Mesothelial cell of epicardium (in vitro differentiated cells): Measurements from ENCODE around the gene WIZ. TPM values are rescaled to one million over a fixed set of nuclear protein-coding genes. Genes with fewer than 3 reads are reported as not detected.

ENCODE experiments used
- DNase-seq, 2 experiments: peaks; one replicate each; pipeline ENCODE4 v3.0.0; 2021; ENCODE audit warnings: low spot score in 2 of 2; ENCODE audit not compliant: unreplicated experiment in 2 of 2
- H3K27ac Mint-ChIP-seq: 2 replicates; pipeline ENCODE4 v1.8.0; 2021; ENCODE audit warnings: mixed read lengths
- H3K27me3 Mint-ChIP-seq: 2 replicates; pipeline ENCODE4 v1.8.0; 2021; ENCODE audit warnings: low read depth, mixed read lengths
- H3K36me3 Mint-ChIP-seq: 2 replicates; pipeline ENCODE4 v1.8.0; 2021; ENCODE audit warnings: mixed read lengths
- H3K4me1 Mint-ChIP-seq: 2 replicates; pipeline ENCODE4 v1.8.0; 2021; ENCODE audit warnings: mixed read lengths
- H3K4me3 Mint-ChIP-seq: 2 replicates; pipeline ENCODE4 v1.8.0; 2021; ENCODE audit warnings: mild to moderate bottlenecking, moderate library complexity, mixed read lengths
- H3K9me3 Mint-ChIP-seq: 2 replicates; pipeline ENCODE4 v1.8.0; 2021; ENCODE audit warnings: mixed read lengths
- total RNA-seq: library from RNA; stranded (reverse); gene quantifications from 3 replicates; pipeline ENCODE4 v1.2.1, GENCODE V29; 2021
- TF ChIP-seq, protein P1 (sequence below): fragments of 200-600 bp; sonication (generic); IDR thresholded peaks from one replicate; pipeline ENCODE4 v1.5.0; 2021; ENCODE audit warnings: antibody characterized with exemption; ENCODE audit not compliant: unreplicated experiment

WIZ gene
- total RNA-seq, 1 donor from 2014 or later = 57.5 TPM

DNA sequence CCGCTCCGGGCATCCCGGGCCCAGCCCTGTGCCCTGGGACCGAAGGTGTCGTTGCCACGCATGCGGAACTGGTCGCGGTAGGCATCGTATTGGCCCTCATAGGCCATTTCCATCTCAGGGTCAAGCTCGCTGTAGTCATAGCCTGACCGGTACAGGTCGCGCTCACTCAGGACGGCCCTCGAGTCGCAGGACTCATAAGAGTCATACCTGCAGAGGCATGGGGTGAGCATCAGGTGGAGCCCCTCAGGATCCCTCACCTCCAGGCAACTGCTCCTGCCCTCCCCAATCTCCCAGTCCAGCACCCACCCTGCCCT lies 48.4 kb downstream of the WIZ start:
- Mint-ChIP-seq H3K4me3 (no peak overlapping the region), H3K9me3 (no peaks in the 10 kb centered on the region), H3K4me1 (no peaks in the 10 kb centered on the region), H3K27me3 (no peaks in the 10 kb centered on the region), H3K36me3 (peaks cover 23% of the 10 kb centered on the region), H3K27ac (no peak overlapping the region)
- no peak for DNase-seq
- TF ChIP-seq, protein P1, sequence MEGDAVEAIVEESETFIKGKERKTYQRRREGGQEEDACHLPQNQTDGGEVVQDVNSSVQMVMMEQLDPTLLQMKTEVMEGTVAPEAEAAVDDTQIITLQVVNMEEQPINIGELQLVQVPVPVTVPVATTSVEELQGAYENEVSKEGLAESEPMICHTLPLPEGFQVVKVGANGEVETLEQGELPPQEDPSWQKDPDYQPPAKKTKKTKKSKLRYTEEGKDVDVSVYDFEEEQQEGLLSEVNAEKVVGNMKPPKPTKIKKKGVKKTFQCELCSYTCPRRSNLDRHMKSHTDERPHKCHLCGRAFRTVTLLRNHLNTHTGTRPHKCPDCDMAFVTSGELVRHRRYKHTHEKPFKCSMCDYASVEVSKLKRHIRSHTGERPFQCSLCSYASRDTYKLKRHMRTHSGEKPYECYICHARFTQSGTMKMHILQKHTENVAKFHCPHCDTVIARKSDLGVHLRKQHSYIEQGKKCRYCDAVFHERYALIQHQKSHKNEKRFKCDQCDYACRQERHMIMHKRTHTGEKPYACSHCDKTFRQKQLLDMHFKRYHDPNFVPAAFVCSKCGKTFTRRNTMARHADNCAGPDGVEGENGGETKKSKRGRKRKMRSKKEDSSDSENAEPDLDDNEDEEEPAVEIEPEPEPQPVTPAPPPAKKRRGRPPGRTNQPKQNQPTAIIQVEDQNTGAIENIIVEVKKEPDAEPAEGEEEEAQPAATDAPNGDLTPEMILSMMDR = no peak

DNA sequence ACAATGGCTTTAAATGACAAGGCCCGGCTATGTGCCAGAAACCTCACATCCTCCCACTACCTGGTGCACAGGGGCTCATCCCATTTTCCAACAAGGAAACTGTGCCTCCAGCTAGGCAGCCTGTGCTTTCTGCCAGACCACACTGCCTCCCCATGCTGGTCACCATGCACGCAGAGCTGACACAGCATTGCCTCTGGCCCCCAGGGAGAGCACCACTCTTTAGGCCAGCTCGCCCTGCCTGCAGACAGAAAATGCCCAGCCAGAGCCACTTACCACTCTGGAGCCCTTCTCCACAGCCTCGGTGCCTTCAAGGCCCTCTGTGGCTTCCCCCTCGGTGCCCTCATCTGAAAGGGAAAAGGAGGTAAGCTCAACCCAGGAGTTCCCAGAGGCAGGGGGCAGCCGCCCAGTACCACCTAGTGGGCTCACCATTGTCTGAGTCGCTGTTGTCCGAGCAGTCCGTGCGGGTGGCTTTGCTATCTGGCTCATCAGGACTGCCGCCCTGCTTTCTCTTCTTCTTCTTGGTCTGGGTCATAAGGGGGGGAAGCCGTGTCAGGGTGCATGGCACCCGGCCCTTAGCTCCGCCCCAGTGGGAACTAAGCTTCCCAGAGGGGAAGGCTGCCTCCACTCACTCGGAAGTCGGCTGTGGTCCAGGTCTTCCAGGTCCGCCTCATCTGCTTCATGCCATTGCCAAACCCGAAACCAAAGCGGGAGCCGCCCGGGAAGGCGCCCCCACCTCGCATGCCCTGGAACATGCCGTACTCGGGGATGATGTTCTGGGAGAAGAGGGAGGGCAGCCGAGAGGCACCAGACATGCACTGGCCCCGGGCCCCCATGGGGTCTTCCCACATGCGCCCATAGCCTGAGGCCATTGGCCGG lies 49.0 kb downstream of the WIZ start:
- DNase-seq = no peak
- Mint-ChIP-seq H3K36me3 (peaks cover 26% of the 10 kb centered on the region), H3K27me3 (no peaks in the 10 kb centered on the region), H3K4me1 (no peaks in the 10 kb centered on the region), H3K27ac (no peak overlapping the region), H3K4me3 (no peak overlapping the region), H3K9me3 (no peaks in the 10 kb centered on the region)
- TF ChIP-seq, protein P1 = no peak

DNA sequence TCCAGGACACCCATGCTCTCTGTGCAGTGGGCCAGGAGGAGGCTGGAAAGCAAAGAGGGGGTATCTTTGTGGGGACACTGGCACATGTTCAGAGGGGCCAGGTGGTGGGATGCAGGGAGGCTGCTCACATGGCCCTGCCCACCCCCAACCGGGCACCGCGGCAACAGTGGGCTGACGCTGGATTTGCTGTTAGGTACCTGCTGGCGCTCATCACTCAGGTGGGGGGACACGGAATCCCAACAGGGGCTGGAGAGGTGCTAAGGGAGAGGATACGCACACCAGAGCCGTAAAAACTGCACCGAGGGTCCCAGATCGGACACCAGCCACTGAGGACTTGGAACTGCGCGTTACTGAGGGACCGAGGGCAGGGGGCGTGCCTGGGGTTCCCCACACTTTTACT lies 50.1 kb downstream of the WIZ start:
- no peaks in the 10 kb centered on the region for H3K4me1 Mint-ChIP-seq
- H3K27me3 Mint-ChIP-seq = no peaks in the 10 kb centered on the region
- TF ChIP-seq, protein P1 = no peak
- H3K4me3 Mint-ChIP-seq = no peak overlapping the region
- no peak overlapping the region for H3K27ac Mint-ChIP-seq
- peaks cover 24% of the 10 kb centered on the region for H3K36me3 Mint-ChIP-seq
- no peak for DNase-seq
- H3K9me3 Mint-ChIP-seq = no peaks in the 10 kb centered on the region

DNA sequence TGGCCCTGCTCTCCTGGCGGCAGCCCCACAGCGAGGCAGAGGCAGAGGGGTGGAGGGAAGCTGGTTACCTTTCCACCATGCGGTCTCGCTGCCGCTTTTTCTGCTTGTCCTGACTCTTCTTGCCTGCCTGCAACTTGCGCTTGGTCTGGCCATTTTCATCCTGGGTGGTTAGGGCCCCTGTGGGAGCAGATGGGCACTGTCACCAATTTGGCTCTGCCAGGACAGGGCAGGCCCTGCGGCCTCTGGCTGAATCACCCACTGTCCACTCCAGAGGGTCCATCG lies 50.6 kb downstream of the WIZ start:
- Mint-ChIP-seq H3K4me1 (no peaks in the 10 kb centered on the region), H3K4me3 (no peak overlapping the region), H3K9me3 (no peaks in the 10 kb centered on the region), H3K36me3 (peaks cover 25% of the 10 kb centered on the region), H3K27me3 (no peaks in the 10 kb centered on the region), H3K27ac (no peak overlapping the region)
- DNase-seq = no peak
- TF ChIP-seq, protein P1 = no peak

DNA sequence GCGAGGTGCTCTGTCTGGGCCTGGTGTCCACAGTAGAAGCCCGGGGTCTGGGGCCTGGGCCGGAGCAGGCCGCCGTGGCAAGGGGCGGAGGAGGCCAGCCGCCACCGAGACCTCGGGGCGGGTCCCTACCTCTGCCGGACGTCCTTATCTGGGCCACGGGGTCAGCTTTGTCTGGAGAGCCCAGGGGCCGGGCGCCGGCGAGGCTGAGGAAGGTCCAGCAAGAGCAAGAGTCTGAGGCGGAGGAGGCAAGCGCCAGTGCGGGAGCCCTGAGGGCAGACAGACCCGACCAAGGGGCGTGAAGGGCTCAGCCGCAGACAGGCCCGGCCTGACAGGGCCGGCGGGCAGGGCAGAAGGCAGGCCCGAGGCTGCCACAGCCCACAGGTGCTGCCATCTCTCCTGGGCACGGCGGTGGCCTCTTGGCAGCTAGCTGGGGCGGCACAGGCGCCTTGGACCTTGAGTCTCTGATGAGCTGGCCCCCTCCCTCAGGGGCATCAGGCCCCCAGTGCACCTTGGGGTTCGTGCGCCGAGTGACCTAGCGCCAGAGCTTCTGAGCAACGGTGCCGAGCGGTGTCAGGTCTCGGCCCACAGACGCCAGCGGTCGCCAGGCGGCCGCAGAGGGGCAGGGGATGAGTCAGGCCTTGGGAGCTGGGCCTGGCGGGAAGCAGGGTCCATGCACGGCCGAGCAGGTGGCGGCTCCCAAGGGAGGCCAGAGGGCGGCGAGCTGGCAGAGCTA lies 51.1 kb downstream of the WIZ start:
- TF ChIP-seq, protein P1 = no peak
- DNase-seq = no peak
- Mint-ChIP-seq H3K36me3 (peaks cover 29% of the 10 kb centered on the region), H3K4me1 (no peaks in the 10 kb centered on the region), H3K9me3 (no peaks in the 10 kb centered on the region), H3K27ac (no peak overlapping the region), H3K4me3 (no peak overlapping the region), H3K27me3 (no peaks in the 10 kb centered on the region)
